HG03045 (cell line): ENCODE data around the gene ANAPC1.
"Not testable (repeated sequence)": the region's sequence is repeated elsewhere in the genome, so short reads cannot be mapped to it uniquely, and the experiment has no call there.

Experiments used
- ATAC-seq: cut with Tn5 transposase; IDR thresholded peaks from one replicate; pipeline ENCODE4 v1.9.1; 2021; ENCODE audit warnings: mild to moderate bottlenecking, moderate library complexity; ENCODE audit not compliant: unreplicated experiment

Gene ANAPC1

GRCh38 chr2:111904726-111905474 is 20.9 kb upstream of the ANAPC1 start:
- ATAC-seq, result no peak

GRCh38 chr2:111903930-111904439 is 20.0 kb upstream of the ANAPC1 start:
- ATAC-seq, result no peak

- no peak for ATAC-seq
Measured at GRCh38 chr2:111903516-111903915, 19.5 kb upstream of the ANAPC1 start.

- no peak for ATAC-seq
Measured at GRCh38 chr2:111900859-111901258, 16.9 kb upstream of the ANAPC1 start.

GRCh38 chr2:111898703-111899514 is 14.9 kb upstream of the ANAPC1 start:
- ATAC-seq, result no peak

GRCh38 chr2:111897924-111898702 is 14.1 kb upstream of the ANAPC1 start, which contains the start of gene MERTK:
TSS of gene MERTK (plus strand) at chr2:111898607. CDS start at chr2:111898736, 129 bp downstream.
- ATAC-seq, result peak; percentile 61

- ATAC-seq, result no peak
Measured at GRCh38 chr2:111897630-111897923, 13.6 kb upstream of the ANAPC1 start.

- no peak for ATAC-seq
Measured at GRCh38 chr2:111896576-111896975, 12.6 kb upstream of the ANAPC1 start.

GRCh38 chr2:111896024-111896423 is 12.0 kb upstream of the ANAPC1 start:
- ATAC-seq, result no peak

- ATAC-seq, result peak; percentile 13
Measured at GRCh38 chr2:111884592-111884964, 585 bp upstream of the ANAPC1 start.

GRCh38 chr2:111872806-111873205 is 11.2 kb downstream of the ANAPC1 start:
- ATAC-seq, result not testable (repeated sequence)

- ATAC-seq, result not testable (repeated sequence)
Measured at GRCh38 chr2:111865124-111865523, 18.9 kb downstream of the ANAPC1 start.

GRCh38 chr2:111860005-111860404 is 24.0 kb downstream of the ANAPC1 start:
- ATAC-seq, result not testable (repeated sequence)

- not testable (repeated sequence) for ATAC-seq
Measured at GRCh38 chr2:111852544-111852943, 31.4 kb downstream of the ANAPC1 start.

- not testable (repeated sequence) for ATAC-seq
Measured at GRCh38 chr2:111850646-111851045, 33.3 kb downstream of the ANAPC1 start.

- ATAC-seq, result not testable (repeated sequence)
Measured at GRCh38 chr2:111839625-111840282, 44.2 kb downstream of the ANAPC1 start.

- not testable (repeated sequence) for ATAC-seq
Measured at GRCh38 chr2:111838992-111839391, 45.0 kb downstream of the ANAPC1 start.

GRCh38 chr2:111834221-111834620 is 49.8 kb downstream of the ANAPC1 start:
- not testable (repeated sequence) for ATAC-seq

GRCh38 chr2:111830479-111830878 is 53.5 kb downstream of the ANAPC1 start:
- peak; percentile 80 for ATAC-seq

- not testable (repeated sequence) for ATAC-seq
Measured at GRCh38 chr2:111828217-111828766, 55.7 kb downstream of the ANAPC1 start.
